Measurements from ENCODE around the gene OPCML. TPM values are rescaled to one million over a fixed set of nuclear protein-coding genes. Genes with fewer than 3 reads are reported as not detected.

The OPCML gene
- polyA plus RNA-seq, 3 donors, result not detected

GRCh38 chr11:132821499-132821898 lies 710.8 kb downstream of the OPCML start:
- H3K9me3 ChIP-seq (replicated peaks in 1 of 2; ENCODE audit: control insufficient read depth in 1 of 2, insufficient read depth in 1 of 2, low read length in 2 of 2), result no peaks in the 10 kb centered on the region
- Mint-ChIP-seq H3K9me3 (peaks cover 0 to 2% (median 0%) of the 10 kb centered on the region in 7 donors), H3K36me3 (no peaks in the 10 kb centered on the region), H3K27me3 (ENCODE audit: low read depth in 3 of 3) (no peaks in the 10 kb centered on the region), H3K4me3 (no peak overlapping the region), H3K27ac (no peak overlapping the region), H3K4me1 (no peaks in the 10 kb centered on the region)
- TF ChIP-seq CTCF (IDR thresholded peaks at IDR 0.05), result no peak
- DNase-seq, result no peak
- intact Hi-C loops (cut with micrococcal nuclease), result no loop called here
- H3K4me1 ChIP-seq (ENCODE audit: control insufficient read depth in 1 of 2, insufficient read depth in 2 of 2, low read length in 2 of 2), result no peaks in the 10 kb centered on the region
- no peaks in the 10 kb centered on the region for H3K79me2 ChIP-seq (ENCODE audit: insufficient read depth, low read length)
- no peak overlapping the region for H3K4me2 ChIP-seq (replicated peaks; ENCODE audit: extremely low read depth, low read length, poor library complexity, severe bottlenecking)
- 86% methylated on average over 1 of the region's 4 CpGs for WGBS (ENCODE audit: insufficient coverage)
- no peaks in the 10 kb centered on the region for H4K20me1 ChIP-seq (ENCODE audit: insufficient read depth, low read length)
- no peaks in the 10 kb centered on the region for H3K27me3 ChIP-seq (ENCODE audit: control insufficient read depth in 2 of 2, insufficient read depth in 2 of 2, low read length in 2 of 2)
- no peak overlapping the region for H3K27ac ChIP-seq (ENCODE audit: low read depth in 1 of 2, low read length in 2 of 2)
- H2AFZ ChIP-seq (ENCODE audit: insufficient read depth, low read depth, low read length, poor library complexity, severe bottlenecking), result no peak overlapping the region
- no peak overlapping the region for H3K9ac ChIP-seq (ENCODE audit: insufficient read depth, low read length, poor library complexity, severe bottlenecking)
- no peaks in the 10 kb centered on the region for H3K36me3 ChIP-seq (replicated peaks in 1 of 2; ENCODE audit: control insufficient read depth in 1 of 2, insufficient read depth in 2 of 2, low read length in 2 of 2)
- H3K4me3 ChIP-seq (replicated peaks in 1 of 3; ENCODE audit: low read depth in 2 of 3, low read length in 3 of 3), result no peak overlapping the region

- no peaks in the 10 kb centered on the region for H3K27me3 ChIP-seq (ENCODE audit: control insufficient read depth in 2 of 2, insufficient read depth in 2 of 2, low read length in 2 of 2)
- H4K20me1 ChIP-seq (ENCODE audit: insufficient read depth, low read length), result no peaks in the 10 kb centered on the region
- no peak overlapping the region for H3K4me3 ChIP-seq (replicated peaks in 1 of 3; ENCODE audit: low read depth in 2 of 3, low read length in 3 of 3)
- DNase-seq, result no peak
- no peaks in the 10 kb centered on the region for H3K79me2 ChIP-seq (ENCODE audit: insufficient read depth, low read length)
- H3K36me3 ChIP-seq (replicated peaks in 1 of 2; ENCODE audit: control insufficient read depth in 1 of 2, insufficient read depth in 2 of 2, low read length in 2 of 2), result no peaks in the 10 kb centered on the region
- H3K4me1 ChIP-seq (ENCODE audit: control insufficient read depth in 1 of 2, insufficient read depth in 2 of 2, low read length in 2 of 2), result no peaks in the 10 kb centered on the region
- intact Hi-C loops (cut with micrococcal nuclease), result no loop called here
- TF ChIP-seq CTCF (IDR thresholded peaks at IDR 0.05), result no peak
- no peaks in the 10 kb centered on the region for H3K9me3 ChIP-seq (replicated peaks in 1 of 2; ENCODE audit: control insufficient read depth in 1 of 2, insufficient read depth in 1 of 2, low read length in 2 of 2)
- Mint-ChIP-seq H3K36me3 (no peaks in the 10 kb centered on the region), H3K27me3 (ENCODE audit: low read depth in 3 of 3) (no peaks in the 10 kb centered on the region), H3K9me3 (peaks cover 0 to 2% (median 0%) of the 10 kb centered on the region in 7 donors), H3K27ac (no peak overlapping the region), H3K4me3 (no peak overlapping the region), H3K4me1 (no peaks in the 10 kb centered on the region)
- H3K4me2 ChIP-seq (replicated peaks; ENCODE audit: extremely low read depth, low read length, poor library complexity, severe bottlenecking), result no peak overlapping the region
- H3K27ac ChIP-seq (ENCODE audit: low read depth in 1 of 2, low read length in 2 of 2), result no peak overlapping the region
- H2AFZ ChIP-seq (ENCODE audit: insufficient read depth, low read depth, low read length, poor library complexity, severe bottlenecking), result no peak overlapping the region
- H3K9ac ChIP-seq (ENCODE audit: insufficient read depth, low read length, poor library complexity, severe bottlenecking), result no peak overlapping the region
- no CpG with 5 or more reads among the region's 1 CpG for WGBS (ENCODE audit: insufficient coverage)
Measured at GRCh38 chr11:132821014-132821413, 711.3 kb downstream of the OPCML start.
